ENCODE measurements around the gene APAF1. TPM values are rescaled to one million over a fixed set of nuclear protein-coding genes. Genes with fewer than 3 reads are reported as not detected.

The APAF1 gene
- total and polyA plus RNA-seq, 2 of the 13 experiments (the other 11 are each of a cell fraction or from before 2014, with no cell fraction given) = 6.0 to 13.0 TPM

DNA sequence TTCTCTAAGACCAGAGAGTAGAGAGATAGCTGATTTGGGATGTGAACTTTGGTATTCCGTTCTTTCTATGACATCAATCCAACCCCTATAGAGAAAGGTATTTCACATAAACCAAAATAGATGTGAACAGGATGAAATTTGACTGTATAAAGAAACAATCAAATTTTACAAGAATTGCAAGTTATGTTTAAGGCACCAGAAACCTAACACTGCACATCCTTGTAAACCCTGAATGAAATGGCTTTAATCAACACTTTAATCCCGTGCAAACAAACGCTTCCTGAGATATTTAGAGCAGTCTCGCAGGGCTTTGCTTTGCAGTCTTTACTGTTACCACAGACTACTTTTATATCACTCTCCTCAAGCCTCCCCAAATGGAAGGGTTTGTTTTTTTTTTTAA, 125.1 kb downstream of the APAF1 start:
- Histone ChIP-seq H3K9ac (ENCODE audit: insufficient read depth, low read depth, low read length) (no peak overlapping the region), H2AFZ (ENCODE audit: low read length) (no peak overlapping the region), H3K4me1 (ENCODE audit: insufficient read depth, low read length) (no peaks in the 10 kb centered on the region), H3K4me2 (ENCODE audit: low read depth, low read length) (no peak overlapping the region), H3K27ac (ENCODE audit: extremely low read length, insufficient read depth, low read length) (no peak overlapping the region), H4K20me1 (ENCODE audit: insufficient read depth, low read length) (no peaks in the 10 kb centered on the region), H3K9me3 (ENCODE audit: low read length) (no peaks in the 10 kb centered on the region), H3K4me3 (replicated peaks in 1 of 3; ENCODE audit: insufficient read depth in 1 of 3, low read depth in 2 of 3, low read length in 3 of 3) (no peak overlapping the region), H3K36me3 (replicated peaks in 1 of 2; ENCODE audit: control insufficient read depth in 1 of 2, insufficient read depth in 2 of 2, low read length in 2 of 2) (no peaks in the 10 kb centered on the region), H3K27me3 (ENCODE audit: control insufficient read depth in 1 of 2, insufficient read depth in 2 of 2, low read length in 2 of 2) (peaks cover 0 to 8% of the 10 kb centered on the region in 2 experiments; a peak in 2 of 5 replicates), H3K79me2 (ENCODE audit: insufficient read depth, low read length) (no peaks in the 10 kb centered on the region)
- DNase-seq (ENCODE audit: low spot score) (no peak), FAIRE-seq (no peak), ATAC-seq (no peak)
- no TSS peak for BruUV-seq (replicated peaks)
- in situ Hi-C loops (cut with HindIII; ENCODE audit: extremely low pct_ligation_motif_present, low pct_unique_long_range_greater_than_20kb) (no loop called here), intact Hi-C loops (cut with micrococcal nuclease; ENCODE audit: unreplicated experiment) (no loop called here)
- ChIA-PET CTCF (ENCODE audit: low intra/inter-chr PET ratio, low total read pairs) (no interaction called here), POLR2A (no interaction called here)
- no peak for TF ChIP-seq WIZ (CRISPR knock-in tag; IDR thresholded peaks at IDR 0.05)
- no peak for TF ChIP-seq ZFY (CRISPR knock-in tag; IDR thresholded peaks at IDR 0.05)
- no peak for TF ChIP-seq ARNT (IDR thresholded peaks at IDR 0.05)
- no peak for TF ChIP-seq ZSCAN22 (CRISPR knock-in tag; IDR thresholded peaks at IDR 0.05)
- no peak for TF ChIP-seq KDM4B (CRISPR knock-in tag; IDR thresholded peaks at IDR 0.05)
- no peak for TF ChIP-seq SP4 (CRISPR knock-in tag; IDR thresholded peaks at IDR 0.05)
- TF ChIP-seq FOXJ3 (CRISPR knock-in tag; IDR thresholded peaks at IDR 0.05; ENCODE audit: borderline replicate concordance) = no peak
- 78% methylated on average over 4 of the region's 4 CpGs for WGBS (ENCODE audit: low lambda C conversion rate)

DNA sequence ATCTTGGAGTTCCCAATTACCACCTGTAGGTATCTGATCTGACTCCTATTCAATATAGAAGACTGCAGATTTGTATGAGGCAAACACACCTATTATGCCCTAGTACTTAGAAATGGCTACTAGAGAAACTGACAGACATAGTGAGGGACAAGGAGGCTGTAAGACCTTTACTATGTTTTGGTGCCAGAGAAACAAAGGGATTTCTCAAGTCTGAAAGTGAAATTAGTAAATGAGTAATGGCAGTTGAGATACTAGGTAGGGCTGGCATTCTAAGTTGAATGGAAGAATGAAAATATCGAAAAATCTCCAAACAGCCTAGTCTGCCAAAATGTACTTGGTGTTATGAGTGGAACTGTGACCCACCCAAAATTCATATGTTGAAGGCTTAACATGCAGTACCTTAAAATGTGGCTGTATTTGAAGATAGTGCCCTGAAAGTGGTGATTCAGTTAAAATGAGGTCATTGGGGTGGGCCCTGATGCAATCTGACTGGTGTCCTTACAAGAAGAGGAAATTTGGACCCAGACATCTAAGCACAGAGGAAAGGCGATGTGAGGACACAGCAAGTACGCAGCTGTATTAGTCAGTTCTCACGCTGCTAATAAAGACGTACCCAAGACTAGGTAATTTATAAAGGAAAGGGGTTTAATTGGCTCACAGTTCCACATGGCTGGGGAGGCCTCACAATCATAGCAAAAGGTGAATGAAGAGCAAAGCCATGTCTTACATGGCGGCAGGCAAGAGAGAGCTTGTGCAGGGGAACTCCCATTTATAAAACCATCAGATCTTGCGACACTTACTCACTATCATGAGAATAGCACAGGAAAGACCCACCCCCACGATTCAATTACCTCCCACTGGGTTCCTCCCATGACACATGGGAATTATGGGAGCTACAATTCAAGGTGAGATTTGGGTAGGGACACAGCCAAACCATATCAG, 127.0 kb downstream of the APAF1 start:
- FAIRE-seq = no peak
- H3K79me2 ChIP-seq (ENCODE audit: insufficient read depth, low read length) = no peaks in the 10 kb centered on the region
- no peak overlapping the region for H3K4me3 ChIP-seq (replicated peaks in 1 of 3; ENCODE audit: insufficient read depth in 1 of 3, low read depth in 2 of 3, low read length in 3 of 3)
- no peak overlapping the region for H2AFZ ChIP-seq (ENCODE audit: low read length)
- POLR2A ChIA-PET = no interaction called here
- no peaks in the 10 kb centered on the region for H3K9me3 ChIP-seq (ENCODE audit: low read length)
- intact Hi-C loops (cut with micrococcal nuclease; ENCODE audit: unreplicated experiment) (no loop called here), in situ Hi-C loops (cut with HindIII; ENCODE audit: extremely low pct_ligation_motif_present, low pct_unique_long_range_greater_than_20kb) (no loop called here)
- H3K4me2 ChIP-seq (ENCODE audit: low read depth, low read length) = no peak overlapping the region
- no peak overlapping the region for H3K27ac ChIP-seq (ENCODE audit: extremely low read length, insufficient read depth, low read length)
- no peak overlapping the region for H3K9ac ChIP-seq (ENCODE audit: insufficient read depth, low read depth, low read length)
- H3K4me1 ChIP-seq (ENCODE audit: insufficient read depth, low read length) = no peaks in the 10 kb centered on the region
- H4K20me1 ChIP-seq (ENCODE audit: insufficient read depth, low read length) = no peaks in the 10 kb centered on the region
- CTCF ChIA-PET (ENCODE audit: low intra/inter-chr PET ratio, low total read pairs) = no interaction called here
- no peak for DNase-seq (ENCODE audit: low spot score)
- TF ChIP-seq, protein P1, sequence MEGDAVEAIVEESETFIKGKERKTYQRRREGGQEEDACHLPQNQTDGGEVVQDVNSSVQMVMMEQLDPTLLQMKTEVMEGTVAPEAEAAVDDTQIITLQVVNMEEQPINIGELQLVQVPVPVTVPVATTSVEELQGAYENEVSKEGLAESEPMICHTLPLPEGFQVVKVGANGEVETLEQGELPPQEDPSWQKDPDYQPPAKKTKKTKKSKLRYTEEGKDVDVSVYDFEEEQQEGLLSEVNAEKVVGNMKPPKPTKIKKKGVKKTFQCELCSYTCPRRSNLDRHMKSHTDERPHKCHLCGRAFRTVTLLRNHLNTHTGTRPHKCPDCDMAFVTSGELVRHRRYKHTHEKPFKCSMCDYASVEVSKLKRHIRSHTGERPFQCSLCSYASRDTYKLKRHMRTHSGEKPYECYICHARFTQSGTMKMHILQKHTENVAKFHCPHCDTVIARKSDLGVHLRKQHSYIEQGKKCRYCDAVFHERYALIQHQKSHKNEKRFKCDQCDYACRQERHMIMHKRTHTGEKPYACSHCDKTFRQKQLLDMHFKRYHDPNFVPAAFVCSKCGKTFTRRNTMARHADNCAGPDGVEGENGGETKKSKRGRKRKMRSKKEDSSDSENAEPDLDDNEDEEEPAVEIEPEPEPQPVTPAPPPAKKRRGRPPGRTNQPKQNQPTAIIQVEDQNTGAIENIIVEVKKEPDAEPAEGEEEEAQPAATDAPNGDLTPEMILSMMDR (CRISPR knock-in tag; IDR thresholded peaks at IDR 0.05) = no peak
- no peak for TF ChIP-seq ERF (CRISPR knock-in tag; IDR thresholded peaks at IDR 0.05)
- no peaks in the 10 kb centered on the region for H3K36me3 ChIP-seq (replicated peaks in 1 of 2; ENCODE audit: control insufficient read depth in 1 of 2, insufficient read depth in 2 of 2, low read length in 2 of 2)
- no peaks in the 10 kb centered on the region for H3K27me3 ChIP-seq (ENCODE audit: control insufficient read depth in 1 of 2, insufficient read depth in 2 of 2, low read length in 2 of 2)
- no peak for ATAC-seq
- no TSS peak for BruUV-seq (replicated peaks)
- WGBS (ENCODE audit: low lambda C conversion rate) = 58% methylated on average over 7 of the region's 8 CpGs
